Pons (tissue), 1 donor: ENCODE data around the gene OR52E4.

Experiments used
- DNase-seq: peaks from one replicate; pipeline ENCODE4 v3.0.0-alpha.2; 2016; ENCODE audit warnings: low spot score

The OR52E4 gene

DNA sequence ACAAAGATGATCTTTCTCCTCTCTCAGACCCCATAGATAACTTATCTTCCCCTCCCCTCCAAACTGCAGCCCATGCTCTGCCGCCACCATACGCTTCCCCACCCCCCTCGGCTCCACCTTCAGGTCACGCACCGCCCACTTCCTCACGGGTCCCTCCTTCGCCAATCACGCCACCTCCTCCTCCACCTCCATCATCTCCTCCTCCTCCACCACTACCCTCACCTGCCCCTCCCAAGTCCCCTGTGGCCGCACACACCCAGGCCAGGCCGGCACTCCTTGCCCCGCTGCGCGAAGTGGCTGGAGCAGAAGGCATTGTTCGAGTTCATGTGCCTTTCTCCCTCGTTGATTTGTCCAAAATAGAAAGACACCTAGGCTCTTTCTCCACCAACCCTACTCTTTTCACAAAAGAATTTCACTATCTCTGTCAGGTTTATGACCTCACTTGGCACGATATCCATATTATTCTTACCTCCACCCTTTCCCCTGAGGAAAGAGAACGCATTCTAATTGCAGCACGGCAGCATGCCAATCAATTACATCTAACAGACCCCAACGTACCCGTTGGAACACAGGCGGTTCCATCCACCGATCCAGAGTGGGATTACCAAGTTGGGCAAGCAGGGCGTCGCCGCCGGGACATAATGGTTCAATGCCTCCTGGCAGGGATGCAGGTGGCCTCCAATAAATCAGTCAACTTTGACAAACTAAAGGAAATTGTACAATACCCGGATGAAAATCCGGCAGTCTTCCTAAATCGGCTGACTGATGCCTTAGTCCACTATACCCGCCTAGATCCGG, 49.3 kb downstream of the OR52E4 start:
- no peak for DNase-seq

DNA sequence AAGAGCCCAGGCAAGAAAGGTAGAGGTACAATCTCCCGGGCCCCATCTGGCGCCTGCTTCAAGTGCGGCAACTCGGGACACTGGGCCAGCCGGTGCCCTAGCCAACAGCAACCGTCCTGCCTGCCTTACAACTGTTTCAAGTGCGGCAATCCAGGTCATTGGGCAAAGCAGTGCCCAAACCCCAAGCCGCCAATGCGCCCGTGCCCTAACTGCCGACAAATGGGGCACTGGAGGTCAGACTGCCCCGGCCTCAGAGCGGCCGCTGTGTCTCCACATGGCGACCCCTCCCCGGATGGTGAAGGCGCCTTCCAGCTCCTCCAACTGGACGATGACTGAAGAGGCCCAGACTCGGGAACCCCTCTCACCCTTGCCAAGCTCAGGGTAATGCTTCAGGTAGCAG, 50.2 kb downstream of the OR52E4 start:
- DNase-seq: no peak

DNA sequence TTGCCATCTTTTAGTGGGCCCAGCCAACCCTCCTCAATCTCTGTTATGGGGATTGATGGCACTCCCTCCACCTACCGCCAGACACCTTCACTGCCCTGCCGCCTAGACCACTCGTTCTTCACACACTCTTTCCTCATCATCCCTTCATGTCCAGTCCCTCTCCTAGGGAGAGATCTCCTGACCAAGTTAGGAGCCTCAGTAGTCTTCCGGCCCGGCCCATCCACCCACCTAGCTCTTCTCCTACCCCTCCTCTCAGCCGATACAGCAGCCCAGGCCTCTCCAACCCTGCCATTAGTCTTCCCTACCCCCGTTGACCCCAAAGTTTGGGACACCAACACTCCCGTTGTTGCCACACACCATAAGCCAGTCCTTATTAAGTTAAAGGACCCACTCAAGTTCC, 50.6 kb downstream of the OR52E4 start:
- no peak for DNase-seq

DNA sequence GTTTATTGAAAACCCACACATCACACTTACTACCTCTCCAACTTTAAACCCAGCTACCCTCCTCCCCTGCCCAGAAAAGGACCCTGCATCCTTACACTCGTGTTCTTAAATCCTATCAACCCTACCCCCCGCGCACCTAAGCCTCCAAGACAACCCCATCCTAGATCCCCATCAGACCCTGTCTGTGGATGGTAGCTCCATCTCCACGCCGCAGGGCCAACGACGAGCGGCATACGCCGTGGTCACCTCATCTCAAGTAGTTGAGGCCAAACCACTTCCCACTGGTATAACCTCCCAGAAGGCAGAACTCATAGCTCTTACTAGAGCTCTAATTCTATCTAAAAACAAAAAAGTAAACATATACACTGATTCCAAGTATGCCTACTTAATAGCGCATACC, 52.2 kb downstream of the OR52E4 start:
- no peak for DNase-seq

DNA sequence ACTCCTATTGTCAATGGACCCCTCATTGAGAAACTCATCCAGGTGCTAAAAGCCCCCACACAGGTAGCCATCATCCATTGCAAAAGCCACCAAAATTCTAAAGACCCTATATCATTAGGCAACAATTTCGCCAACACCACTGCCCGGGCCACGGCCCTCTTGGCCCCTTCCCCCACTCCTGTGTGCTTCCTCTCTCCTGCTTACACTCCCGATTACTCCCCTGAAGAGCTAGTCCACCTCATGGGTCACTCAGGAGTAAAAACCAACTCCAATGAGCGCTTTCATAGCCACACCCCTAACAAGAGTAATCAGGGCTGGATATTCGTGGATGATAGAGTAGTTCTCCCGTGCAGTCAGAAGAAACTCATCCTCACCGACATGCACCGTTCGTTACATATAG, 52.7 kb downstream of the OR52E4 start:
- no peak for DNase-seq
